ENCODE measurements around the gene SLC16A13.

The SLC16A13 gene

DNA sequence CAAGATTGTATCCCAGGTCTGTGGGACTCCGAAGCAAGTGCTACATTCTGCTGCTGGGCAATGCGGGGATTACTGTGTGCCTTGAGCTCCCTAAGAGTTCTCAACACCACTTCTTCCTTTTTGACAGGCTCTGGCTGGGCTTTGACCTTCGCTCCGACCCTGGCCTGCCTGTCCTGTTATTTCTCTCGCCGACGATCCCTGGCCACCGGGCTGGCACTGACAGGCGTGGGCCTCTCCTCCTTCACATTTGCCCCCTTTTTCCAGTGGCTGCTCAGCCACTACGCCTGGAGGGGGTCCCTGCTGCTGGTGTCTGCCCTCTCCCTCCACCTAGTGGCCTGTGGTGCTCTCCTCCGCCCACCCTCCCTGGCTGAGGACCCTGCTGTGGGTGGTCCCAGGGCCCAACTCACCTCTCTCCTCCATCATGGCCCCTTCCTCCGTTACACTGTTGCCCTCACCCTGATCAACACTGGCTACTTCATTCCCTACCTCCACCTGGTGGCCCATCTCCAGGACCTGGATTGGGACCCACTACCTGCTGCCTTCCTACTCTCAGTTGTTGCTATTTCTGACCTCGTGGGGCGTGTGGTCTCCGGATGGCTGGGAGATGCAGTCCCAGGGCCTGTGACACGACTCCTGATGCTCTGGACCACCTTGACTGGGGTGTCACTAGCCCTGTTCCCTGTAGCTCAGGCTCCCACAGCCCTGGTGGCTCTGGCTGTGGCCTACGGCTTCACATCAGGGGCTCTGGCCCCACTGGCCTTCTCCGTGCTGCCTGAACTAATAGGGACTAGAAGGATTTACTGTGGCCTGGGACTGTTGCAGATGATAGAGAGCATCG, 2.4 kb downstream of the SLC16A13 start:
- TF ChIP-seq, protein P1, sequence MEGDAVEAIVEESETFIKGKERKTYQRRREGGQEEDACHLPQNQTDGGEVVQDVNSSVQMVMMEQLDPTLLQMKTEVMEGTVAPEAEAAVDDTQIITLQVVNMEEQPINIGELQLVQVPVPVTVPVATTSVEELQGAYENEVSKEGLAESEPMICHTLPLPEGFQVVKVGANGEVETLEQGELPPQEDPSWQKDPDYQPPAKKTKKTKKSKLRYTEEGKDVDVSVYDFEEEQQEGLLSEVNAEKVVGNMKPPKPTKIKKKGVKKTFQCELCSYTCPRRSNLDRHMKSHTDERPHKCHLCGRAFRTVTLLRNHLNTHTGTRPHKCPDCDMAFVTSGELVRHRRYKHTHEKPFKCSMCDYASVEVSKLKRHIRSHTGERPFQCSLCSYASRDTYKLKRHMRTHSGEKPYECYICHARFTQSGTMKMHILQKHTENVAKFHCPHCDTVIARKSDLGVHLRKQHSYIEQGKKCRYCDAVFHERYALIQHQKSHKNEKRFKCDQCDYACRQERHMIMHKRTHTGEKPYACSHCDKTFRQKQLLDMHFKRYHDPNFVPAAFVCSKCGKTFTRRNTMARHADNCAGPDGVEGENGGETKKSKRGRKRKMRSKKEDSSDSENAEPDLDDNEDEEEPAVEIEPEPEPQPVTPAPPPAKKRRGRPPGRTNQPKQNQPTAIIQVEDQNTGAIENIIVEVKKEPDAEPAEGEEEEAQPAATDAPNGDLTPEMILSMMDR (conservative IDR thresholded peaks at IDR 0.05; ENCODE audit: low read depth, low read length), result no peak
- no peak overlapping the region for H3K4me3 ChIP-seq (ENCODE audit: low read length)
- no peak for DNase-seq (ENCODE audit: low read depth)

DNA sequence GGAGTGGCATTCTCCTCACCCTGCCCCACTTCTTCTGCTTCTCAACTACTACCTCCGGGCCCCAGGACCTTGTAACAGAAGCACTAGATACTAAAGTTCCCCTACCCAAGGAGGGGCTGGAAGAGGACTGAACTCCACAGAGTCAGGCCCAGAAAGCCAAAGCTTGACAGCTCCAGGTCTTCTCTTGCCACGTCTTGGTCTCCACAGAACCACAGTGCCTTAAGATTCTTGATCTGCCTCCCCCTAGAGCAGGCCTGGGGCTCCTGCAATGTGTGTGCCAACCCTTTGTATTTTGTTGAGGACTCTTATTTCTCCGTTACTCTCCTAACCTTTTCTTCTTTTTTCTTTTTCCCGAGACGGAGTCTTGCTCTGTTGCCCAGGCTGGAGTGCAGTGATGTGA, 4.0 kb downstream of the SLC16A13 start:
- no peak for DNase-seq (ENCODE audit: low read depth)
- H3K4me3 ChIP-seq (ENCODE audit: low read length), result no peak overlapping the region
- TF ChIP-seq, protein P1 (conservative IDR thresholded peaks at IDR 0.05; ENCODE audit: low read depth, low read length), result no peak

DNA sequence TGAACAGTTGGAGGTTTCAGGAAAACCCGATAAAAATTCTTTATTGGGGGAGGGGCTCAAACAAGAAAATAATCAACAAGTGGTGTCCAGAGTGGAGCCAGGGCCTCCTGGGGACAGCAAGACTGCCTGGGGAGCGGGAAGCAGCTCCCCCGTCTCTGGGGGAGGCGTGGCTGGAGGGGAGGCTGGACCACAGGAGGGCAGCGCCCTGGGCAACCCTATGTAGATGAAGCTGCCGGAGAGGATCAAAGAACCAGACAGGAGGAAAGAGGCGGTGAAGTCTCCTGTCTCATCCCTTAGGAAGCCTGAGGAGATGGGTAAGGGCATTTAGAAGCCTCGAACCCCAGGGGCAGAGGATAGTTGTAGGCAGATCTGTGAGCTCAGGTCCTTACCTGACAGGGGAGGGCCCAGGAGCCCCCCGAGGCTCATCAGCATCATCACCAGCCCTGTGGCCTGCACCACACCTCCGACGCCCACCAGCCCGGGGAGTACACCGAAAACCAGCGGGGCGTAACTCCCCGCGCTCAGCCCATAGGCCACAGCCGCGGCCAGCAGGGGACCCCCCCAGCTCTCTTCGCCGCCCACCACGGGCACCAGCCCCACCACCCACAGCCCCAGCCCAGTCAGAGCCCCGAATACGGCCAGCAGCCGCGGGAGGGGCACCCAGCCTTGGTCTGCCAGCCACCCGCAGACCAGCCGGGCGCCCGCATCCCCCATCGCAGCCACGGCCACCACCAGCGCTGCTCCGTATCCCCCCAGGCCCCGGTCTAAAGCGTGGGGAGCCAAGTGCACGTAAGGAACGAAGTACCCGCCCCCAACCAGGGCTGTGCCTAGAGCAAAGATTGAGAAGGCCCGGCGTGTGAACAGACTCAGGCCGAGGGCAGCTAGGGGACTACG, 6.0 kb downstream of the SLC16A13 start:
- no peak overlapping the region for H3K4me3 ChIP-seq (ENCODE audit: low read length)
- DNase-seq (ENCODE audit: low read depth), result no peak
- TF ChIP-seq, protein P1 (conservative IDR thresholded peaks at IDR 0.05; ENCODE audit: low read depth, low read length), result no peak

DNA sequence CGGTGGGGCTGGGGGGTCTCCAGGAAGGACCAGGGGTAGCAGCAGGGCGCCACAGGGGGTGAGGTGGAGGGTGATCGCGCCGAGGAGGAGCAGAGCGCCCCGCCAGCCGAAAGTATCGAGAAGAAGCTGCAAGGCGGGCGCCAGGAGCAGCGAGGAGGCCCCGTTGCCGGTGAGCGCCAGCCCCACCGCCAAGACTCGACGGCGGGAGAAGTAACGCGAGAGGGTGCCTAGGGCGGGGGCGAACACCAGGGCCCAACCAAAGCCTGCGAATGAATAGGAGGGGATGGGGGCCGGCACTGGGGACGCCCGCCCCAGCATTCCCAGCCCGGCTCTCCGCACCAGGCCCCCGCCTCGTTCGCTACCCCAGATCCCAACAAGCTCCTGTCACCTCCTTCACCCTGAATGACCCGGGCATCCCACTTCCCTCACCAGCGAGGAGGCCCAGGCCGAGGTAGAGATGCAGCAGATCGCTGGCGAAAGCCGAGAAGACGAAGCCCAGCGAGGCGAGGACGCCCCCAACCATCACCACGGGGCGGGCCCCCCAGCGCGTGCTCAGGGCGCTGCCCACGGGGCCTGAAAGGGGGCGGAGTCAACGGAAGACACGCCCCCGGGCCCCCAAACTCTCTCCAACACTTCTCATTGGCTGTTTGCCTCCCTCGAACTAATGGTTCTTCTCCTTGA, 6.8 kb downstream of the SLC16A13 start:
- H3K4me3 ChIP-seq (ENCODE audit: low read length), result no peak overlapping the region
- no peak for DNase-seq (ENCODE audit: low read depth)
- TF ChIP-seq, protein P1 (conservative IDR thresholded peaks at IDR 0.05; ENCODE audit: low read depth, low read length), result no peak

DNA sequence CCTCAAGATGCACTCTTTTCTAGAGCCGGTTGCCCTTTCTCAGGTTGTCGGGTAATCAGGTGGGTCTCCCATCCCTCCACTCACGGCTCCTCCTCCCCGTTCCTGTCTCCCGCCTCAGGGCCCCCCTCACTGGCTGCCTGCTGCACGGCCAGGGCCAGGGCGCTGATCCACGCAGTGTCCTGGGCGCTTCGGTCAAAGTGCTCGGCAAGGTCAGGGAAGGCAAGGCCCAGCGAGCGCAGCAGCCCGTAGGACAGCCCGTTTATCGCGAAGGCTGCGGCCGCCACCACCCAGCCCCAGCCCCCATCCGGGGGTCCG, 7.3 kb downstream of the SLC16A13 start:
- DNase-seq (ENCODE audit: low read depth), result no peak
- peak overlapping the region; percentile 43 for H3K4me3 ChIP-seq (ENCODE audit: low read length)

DNA sequence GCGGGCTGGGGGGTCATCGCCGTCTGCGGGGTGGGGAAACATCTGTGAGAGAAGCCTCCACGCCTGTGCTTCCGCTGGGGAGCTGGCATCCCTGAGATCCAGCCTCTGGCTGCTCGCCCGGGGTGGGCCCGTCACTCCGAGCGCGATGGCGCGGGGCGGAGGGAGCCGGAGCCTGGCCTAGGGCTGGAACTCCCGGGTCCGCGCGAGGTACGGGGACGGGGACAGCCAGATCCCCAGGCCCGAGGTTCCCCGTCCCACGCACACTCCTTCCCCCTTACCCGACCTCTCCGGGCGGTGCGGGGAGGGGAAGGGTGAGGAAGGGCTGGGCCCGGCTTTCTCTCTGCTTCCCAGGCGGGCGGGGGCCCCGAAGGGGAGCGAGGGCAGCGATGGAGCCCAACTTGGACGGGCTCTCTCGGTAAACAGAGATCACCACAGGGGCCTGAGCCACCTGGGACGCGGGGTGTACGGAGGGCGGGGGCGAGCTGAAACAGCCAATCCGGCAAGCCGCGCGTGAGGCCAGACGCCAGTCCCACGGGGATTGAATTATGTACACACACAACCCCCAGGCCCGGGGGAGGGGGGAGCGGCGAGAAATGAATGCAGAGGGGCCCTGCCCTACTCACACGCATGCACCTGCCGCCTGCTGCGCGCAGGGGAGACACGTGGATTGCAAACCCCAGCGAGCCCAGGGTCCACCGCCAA, 7.8 kb downstream of the SLC16A13 start, which contains the start of gene SLC16A11:
TSS of gene SLC16A11 (minus strand) at position 596 of the 702 bp plus-strand sequence. CDS start at position 17, 579 bp downstream.
- DNase-seq (ENCODE audit: low read depth), result no peak
- TF ChIP-seq, protein P1 (conservative IDR thresholded peaks at IDR 0.05; ENCODE audit: low read depth, low read length), result no peak
- peak within 1 kb of the TSS; percentile 43 for H3K4me3 ChIP-seq (ENCODE audit: low read length)

More for the DNA sequence above, 7.3 kb downstream of the SLC16A13 start:
- TF ChIP-seq, protein P1 (conservative IDR thresholded peaks at IDR 0.05; ENCODE audit: low read depth, low read length), result no peak

Measured in retinal pigment epithelial cell (primary cell).